GM21515 (cell line): Measurements from ENCODE around the gene DHRS4L2.
"Not testable (repeated sequence)": the region's sequence is repeated elsewhere in the genome, so short reads cannot be mapped to it uniquely, and the experiment has no call there.

ENCODE experiments used
- ATAC-seq: cut with Tn5 transposase; IDR thresholded peaks from one replicate; pipeline ENCODE4 v1.9.1; 2021; ENCODE audit not compliant: unreplicated experiment

Gene DHRS4L2

GRCh38 chr14:24015745-24016144 lies 27.0 kb downstream of the DHRS4L2 start:
- not testable (repeated sequence) for ATAC-seq

DNA sequence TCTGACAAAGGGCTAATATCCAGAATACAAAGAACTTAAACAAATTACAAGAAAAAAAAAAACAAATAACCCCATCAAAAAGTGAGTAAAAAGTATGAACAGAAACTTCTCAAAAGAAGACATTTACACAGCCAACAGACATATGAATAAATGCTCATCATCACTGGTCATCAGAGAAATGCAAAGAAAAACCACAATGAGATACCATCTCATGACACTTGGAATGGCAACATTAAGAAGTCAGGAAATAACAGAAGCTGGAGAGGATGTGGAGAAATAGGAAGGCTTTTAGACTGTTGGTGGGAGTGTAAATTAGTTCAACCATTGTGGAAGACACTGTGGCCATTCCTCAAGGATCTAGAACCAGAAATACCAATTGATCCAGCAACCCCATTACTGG lies 30.2 kb downstream of the DHRS4L2 start:
- not testable (repeated sequence) for ATAC-seq

DNA sequence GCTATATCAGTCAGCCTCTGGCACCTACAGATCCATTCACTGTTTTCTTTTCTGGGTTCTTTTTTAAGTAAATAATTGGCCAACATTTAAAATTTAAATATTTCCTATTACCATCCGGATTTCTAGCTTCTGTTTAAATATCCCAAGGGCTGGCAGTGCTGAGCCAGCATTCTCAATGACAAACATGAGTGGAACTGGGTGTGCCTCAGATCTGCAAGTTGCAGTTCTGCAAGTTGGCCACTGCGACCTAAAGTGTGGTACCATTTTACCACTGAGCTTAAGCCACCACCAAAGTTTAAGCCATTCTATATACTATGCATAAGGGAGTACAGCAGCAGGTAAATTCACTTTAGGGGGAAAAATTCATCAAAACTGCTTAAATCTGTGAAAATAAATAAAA lies 31.2 kb downstream of the DHRS4L2 start:
- ATAC-seq: not testable (repeated sequence)

GRCh38 chr14:24020520-24020919 lies 31.8 kb downstream of the DHRS4L2 start:
- not testable (repeated sequence) for ATAC-seq

- ATAC-seq: not testable (repeated sequence)
Measured at GRCh38 chr14:24024939-24025418, 36.2 kb downstream of the DHRS4L2 start.

- ATAC-seq: not testable (repeated sequence)
Measured at GRCh38 chr14:24029687-24030086, 41.0 kb downstream of the DHRS4L2 start.

DNA sequence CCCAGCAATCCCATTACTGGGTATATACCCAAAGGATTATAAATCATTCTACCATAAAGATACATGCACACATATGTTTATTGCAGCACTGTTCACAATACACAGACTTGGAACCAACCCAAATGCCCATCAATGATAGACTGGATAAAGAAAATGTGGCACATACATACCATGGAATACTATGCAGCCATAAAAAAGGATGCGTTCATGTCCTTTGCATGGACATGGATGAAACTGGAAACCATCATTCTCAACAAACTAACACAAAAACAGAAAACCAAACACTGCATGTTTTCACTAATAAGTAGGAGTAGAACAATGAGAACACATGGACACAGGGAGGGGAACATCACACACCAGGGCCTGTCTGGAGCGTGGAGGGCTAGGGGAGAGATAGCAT lies 42.6 kb downstream of the DHRS4L2 start:
- not testable (repeated sequence) for ATAC-seq

- ATAC-seq: no peak
Measured at GRCh38 chr14:24032727-24033418, 44.1 kb downstream of the DHRS4L2 start.

DNA sequence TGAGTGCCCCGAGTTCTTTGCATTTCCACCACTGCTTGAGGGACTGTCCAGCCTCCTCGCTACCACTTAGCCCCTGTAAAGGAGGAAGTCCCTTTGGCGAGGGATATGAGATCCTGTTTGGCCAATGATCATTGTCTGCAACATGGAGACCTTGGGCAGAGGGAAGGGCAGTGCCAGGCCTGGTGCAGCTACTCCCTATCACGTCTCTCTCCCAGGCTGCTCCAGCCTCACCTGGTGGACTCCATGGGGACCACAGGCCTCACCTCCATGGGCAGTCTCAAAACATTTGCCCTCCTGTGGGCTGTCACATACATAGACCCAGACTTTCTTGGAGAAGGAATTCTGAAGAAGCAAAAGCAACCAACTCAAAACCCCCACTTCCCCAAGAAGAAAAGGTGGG lies 47.0 kb downstream of the DHRS4L2 start:
- not testable (repeated sequence) for ATAC-seq

- peak; percentile 67 for ATAC-seq
Measured at GRCh38 chr14:24036169-24036962, 47.6 kb downstream of the DHRS4L2 start.

- not testable (repeated sequence) for ATAC-seq
Measured at GRCh38 chr14:24036963-24037657, 48.4 kb downstream of the DHRS4L2 start.

DNA sequence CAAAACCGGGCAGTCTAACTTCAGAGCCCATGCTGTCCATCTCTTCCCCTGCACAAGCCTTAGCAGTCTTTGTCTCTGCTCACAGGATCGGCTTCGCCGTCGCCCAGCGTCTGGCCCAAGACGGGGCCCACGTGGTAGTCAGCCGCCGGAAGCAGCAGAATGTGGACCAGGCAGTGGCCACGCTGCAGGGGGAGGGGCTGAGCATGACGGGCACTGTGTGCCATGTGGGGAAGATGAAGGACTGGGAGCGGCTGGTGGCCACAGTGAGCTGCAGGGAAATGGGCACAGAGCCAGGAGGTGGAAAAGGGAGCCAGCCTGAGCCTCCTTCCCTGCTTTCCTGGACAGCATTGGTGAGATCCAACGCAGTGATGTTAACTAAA lies 48.9 kb downstream of the DHRS4L2 start:
- ATAC-seq: no peak

DNA sequence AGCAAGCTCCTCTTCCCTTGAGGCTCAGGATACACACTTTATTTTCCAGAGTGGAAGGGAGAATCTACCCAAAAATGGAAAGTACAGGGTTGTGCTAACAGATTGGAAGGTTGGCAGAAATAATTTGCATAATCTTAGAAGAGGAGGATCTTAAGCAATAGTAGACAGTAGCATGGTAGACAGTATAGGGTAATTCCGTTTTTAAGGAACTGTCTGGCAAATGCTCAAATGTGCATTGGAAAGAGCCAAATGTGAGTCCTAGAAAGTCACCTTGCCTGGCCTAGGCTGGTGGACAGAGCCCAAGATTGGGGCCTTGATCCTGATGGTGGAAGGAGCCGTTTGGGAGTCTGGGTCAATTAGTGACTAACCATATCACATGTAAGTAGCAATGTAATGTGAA lies 50.0 kb downstream of the DHRS4L2 start:
- ATAC-seq: no peak

GRCh38 chr14:24040692-24041091 lies 52.0 kb downstream of the DHRS4L2 start:
- ATAC-seq: no peak

DNA sequence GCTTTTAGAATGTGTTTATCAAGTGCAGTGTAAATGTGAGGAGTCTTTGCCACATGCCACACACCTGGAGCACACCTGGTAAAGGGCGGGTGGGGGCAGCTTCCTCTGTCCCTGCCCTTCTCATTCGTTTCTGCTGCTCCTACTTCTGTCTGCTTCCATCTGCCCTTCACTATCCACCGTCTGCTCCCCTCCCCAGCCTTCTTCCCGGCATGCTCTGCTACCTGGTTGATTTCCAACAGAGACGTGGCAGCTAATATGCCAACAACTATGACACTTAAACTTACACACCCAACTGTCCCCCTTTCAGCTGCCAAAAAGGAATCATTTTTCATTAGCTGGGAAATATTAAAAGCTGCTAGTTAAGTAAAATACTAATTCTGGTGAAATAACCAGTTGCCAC lies 54.0 kb downstream of the DHRS4L2 start:
- ATAC-seq: no peak

- not testable (repeated sequence) for ATAC-seq
Measured at GRCh38 chr14:24049002-24049401, 60.3 kb downstream of the DHRS4L2 start.

DNA sequence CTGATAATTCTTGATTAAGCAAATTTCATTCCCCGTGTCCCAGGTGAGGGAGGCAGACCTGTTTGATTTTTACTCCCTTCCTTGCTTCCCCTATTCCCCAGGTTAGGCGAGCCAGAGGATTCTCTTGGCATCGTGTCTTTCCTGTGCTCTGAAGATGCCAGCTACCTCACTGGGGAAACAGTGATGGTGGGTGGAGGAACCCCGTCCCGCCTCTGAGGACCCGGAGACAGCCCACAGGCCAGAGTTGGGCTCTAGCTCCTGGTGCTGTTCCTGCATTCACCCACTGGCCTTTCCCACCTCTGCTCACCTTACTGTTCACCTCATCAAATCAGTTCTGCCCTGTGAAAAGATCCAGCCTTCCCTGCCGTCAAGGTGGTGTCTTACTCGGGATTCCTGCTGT lies 62.0 kb downstream of the DHRS4L2 start:
- not testable (repeated sequence) for ATAC-seq

DNA sequence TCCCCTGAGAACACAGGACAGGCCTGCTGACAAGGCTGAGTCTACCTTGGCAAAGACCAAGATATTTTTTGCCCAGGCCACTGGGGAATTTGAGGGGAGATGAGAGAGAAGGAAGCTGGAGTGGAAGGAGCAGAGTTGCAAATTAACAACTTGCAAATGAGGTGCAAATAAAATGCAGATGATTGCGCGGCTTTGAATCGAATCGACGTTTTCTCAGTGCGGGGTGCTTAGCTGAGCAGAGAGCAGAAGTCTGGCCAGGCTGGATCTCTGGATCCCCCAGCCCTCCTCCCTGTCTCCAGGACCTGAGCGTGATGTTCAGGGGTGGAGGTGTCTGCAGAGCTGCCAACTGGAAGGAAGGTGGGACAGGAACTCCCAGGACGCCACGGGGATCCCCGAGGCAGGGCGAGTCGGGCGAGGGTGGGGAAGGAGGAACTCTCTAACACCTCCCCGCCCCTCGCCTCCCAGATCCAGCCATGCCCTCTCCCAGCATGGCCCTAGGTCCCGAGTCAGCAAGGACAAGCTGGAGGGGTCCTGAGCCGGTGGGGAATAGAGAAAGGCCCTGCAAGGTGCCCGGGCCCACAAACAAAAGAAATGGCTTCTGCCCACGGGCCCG lies 62.6 kb downstream of the DHRS4L2 start:
- ATAC-seq: no peak

- ATAC-seq: peak; percentile 70
Measured at GRCh38 chr14:24051789-24052655, 63.3 kb downstream of the DHRS4L2 start, which contains the start of gene CARMIL3. Gene CARMIL3, plus strand, starts transcription at chr14:24052009. Its CDS starts 145 bp downstream, at chr14:24052154.
